Measurements from ENCODE around the gene GRK5.

Gene GRK5

DNA sequence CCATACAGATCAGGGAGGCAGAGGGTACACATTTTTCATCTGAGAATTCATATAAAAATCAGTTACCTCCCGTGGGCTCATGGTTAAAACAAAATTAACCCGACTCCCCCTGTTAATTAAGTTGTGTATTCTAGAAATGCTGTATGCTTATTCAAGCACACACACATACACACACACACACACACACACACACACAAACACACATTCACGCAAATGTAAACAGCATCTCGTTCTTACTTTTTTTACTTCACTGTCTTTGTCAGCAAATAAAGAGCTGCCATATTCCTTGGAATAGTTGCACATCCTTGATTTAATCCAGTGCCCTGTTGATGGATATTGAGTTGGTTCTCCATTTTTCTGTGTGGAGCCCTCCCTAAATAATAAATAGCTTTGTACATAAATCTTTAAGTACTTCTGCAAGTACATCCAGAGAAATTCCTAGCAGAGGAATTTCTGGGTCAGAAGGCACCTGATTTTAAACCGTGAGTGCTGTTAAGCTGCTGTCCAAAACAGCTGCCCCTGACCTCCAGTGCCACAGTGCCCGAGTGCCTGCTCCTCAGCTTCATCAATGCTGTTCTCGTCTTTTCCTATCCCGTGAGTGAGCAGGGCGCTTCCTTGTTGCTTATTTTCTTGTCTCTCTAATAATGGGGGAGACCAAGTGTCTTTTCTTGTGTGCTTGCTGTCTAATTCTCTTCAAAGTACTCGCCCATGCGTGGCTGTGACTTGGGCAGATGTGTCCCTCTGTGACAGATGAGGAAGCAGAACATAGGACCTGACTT, 217.9 kb downstream of the GRK5 start:
- Histone ChIP-seq H3K27me3 (no peaks in the 10 kb centered on the region), H3K9me3 (no peaks in the 10 kb centered on the region), H3K36me3 (peaks cover 5% of the 10 kb centered on the region), H3K4me1 (peaks cover 15% of the 10 kb centered on the region), H3K4me3 (ENCODE audit: low read depth, low read length) (no peak overlapping the region)
- no peak for DNase-seq
- TF ChIP-seq, protein P1, sequence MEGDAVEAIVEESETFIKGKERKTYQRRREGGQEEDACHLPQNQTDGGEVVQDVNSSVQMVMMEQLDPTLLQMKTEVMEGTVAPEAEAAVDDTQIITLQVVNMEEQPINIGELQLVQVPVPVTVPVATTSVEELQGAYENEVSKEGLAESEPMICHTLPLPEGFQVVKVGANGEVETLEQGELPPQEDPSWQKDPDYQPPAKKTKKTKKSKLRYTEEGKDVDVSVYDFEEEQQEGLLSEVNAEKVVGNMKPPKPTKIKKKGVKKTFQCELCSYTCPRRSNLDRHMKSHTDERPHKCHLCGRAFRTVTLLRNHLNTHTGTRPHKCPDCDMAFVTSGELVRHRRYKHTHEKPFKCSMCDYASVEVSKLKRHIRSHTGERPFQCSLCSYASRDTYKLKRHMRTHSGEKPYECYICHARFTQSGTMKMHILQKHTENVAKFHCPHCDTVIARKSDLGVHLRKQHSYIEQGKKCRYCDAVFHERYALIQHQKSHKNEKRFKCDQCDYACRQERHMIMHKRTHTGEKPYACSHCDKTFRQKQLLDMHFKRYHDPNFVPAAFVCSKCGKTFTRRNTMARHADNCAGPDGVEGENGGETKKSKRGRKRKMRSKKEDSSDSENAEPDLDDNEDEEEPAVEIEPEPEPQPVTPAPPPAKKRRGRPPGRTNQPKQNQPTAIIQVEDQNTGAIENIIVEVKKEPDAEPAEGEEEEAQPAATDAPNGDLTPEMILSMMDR (IDR thresholded peaks at IDR 0.05; ENCODE audit: low read depth, low read length), result no peak

DNA sequence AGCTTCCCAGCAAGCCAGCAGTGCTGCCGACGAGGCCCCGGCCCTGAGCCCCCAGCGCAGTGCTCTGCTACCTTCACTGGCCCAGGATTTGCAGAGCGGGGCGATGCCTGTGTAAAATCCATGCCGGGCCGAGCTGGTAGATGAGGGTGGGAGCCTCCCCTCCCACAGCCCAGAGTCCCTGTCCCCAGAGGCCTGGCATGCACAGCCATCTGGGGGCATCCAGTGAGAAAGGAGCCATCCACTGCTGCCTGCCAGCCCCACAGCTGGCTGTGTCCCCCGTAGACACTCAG, 218.5 kb downstream of the GRK5 start:
- no peak for DNase-seq
- TF ChIP-seq, protein P1 (IDR thresholded peaks at IDR 0.05; ENCODE audit: low read depth, low read length), result no peak
- no peaks in the 10 kb centered on the region for H3K27me3 ChIP-seq
- H3K4me1 ChIP-seq, result peaks cover 15% of the 10 kb centered on the region
- peaks cover 5% of the 10 kb centered on the region for H3K36me3 ChIP-seq
- no peak overlapping the region for H3K4me3 ChIP-seq (ENCODE audit: low read depth, low read length)
- no peaks in the 10 kb centered on the region for H3K9me3 ChIP-seq

DNA sequence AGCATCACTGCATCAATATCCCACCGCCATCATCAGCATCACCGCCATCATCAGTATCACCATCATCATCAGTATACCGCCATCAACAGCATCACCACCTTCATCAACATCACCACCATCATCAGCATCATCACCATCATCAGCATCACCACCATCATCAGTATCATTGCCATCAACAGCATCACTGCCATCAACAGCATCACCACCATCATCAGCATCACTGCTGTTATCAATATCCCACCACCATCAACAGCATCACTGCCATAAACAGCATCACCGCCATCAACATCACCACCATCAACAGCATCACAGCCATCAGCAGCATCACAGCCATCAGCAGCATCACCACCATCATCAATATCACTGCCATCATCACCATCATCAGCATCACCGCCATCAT, 219.3 kb downstream of the GRK5 start:
- TF ChIP-seq, protein P1 (IDR thresholded peaks at IDR 0.05; ENCODE audit: low read depth, low read length), result no peak
- Histone ChIP-seq H3K27me3 (no peaks in the 10 kb centered on the region), H3K36me3 (peaks cover 5% of the 10 kb centered on the region), H3K4me3 (ENCODE audit: low read depth, low read length) (no peak overlapping the region), H3K4me1 (peaks cover 7% of the 10 kb centered on the region), H3K9me3 (no peaks in the 10 kb centered on the region)
- DNase-seq, result no peak

DNA sequence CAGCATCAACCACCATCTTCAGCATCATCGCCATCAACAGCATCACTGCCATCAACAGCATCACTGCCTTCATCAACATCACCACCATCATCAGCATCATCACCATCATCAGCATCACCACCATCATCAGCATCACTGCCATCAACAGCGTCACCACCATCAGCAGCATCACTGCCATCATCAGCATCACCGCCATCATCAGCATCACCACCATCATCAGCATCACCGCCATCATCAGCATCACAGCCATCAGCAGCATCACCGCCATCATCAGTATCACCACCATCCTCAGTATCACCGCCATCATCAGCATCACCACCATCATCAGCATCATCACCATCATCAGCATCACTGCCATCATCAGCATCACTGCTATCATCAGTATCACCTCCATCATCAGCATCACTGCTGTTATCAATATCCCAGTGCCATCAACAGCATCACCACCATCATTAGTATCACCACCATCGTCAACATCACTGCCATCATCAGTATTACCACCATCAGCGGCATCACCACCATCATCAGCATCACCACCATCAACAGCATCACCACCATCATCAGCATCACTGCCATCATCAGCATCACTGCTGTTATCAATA, 220.0 kb downstream of the GRK5 start:
- H3K36me3 ChIP-seq, result peaks cover 5% of the 10 kb centered on the region
- TF ChIP-seq, protein P1 (IDR thresholded peaks at IDR 0.05; ENCODE audit: low read depth, low read length), result no peak
- no peak for DNase-seq
- H3K4me1 ChIP-seq, result peaks cover 3% of the 10 kb centered on the region
- H3K27me3 ChIP-seq, result no peaks in the 10 kb centered on the region
- no peaks in the 10 kb centered on the region for H3K9me3 ChIP-seq
- no peak overlapping the region for H3K4me3 ChIP-seq (ENCODE audit: low read depth, low read length)

DNA sequence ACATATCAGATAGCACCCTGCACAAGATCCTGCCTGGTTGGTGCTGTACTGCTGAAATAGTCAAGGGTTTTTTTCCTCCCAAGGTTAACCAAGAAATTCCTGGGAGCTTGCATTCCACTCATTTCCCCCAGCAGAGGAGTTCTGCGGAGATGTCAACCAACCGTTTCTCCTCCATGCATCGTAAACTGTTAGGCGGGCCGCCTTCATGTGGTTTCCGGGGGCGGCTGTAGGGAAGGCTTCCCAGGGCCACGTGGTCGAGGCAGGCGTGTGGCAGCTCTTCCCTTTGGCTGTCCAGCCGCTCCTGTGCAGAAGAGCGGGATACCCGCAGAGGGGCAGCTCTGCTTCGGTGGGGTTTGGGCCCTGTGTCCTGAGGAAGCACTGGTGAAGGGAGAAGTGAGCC, 221.4 kb downstream of the GRK5 start:
- TF ChIP-seq, protein P1 (IDR thresholded peaks at IDR 0.05; ENCODE audit: low read depth, low read length), result no peak
- Histone ChIP-seq H3K4me3 (ENCODE audit: low read depth, low read length) (no peak overlapping the region), H3K36me3 (peaks cover 5% of the 10 kb centered on the region), H3K4me1 (no peaks in the 10 kb centered on the region), H3K27me3 (no peaks in the 10 kb centered on the region), H3K9me3 (no peaks in the 10 kb centered on the region)
- DNase-seq, result no peak

DNA sequence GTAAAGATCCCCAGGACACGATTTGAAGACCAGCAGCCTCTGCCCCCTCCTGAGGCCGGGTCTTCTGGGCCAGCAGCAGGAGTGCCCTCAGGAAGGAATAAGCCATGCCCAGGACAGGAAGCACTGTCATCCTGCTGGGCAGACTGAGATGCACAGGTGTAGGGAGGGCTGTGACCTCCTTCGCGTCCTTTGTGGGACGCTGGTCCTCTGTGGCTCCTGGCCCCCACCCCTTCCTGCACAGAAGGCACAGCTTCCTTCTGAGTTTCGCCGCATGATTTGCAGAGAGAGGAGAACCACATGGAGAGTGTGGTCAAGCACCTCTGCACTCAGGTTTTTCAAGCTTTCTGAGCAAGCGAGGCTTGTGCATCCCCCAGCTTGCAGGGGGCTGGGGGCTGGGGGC, 222.4 kb downstream of the GRK5 start:
- H3K27me3 ChIP-seq, result no peaks in the 10 kb centered on the region
- DNase-seq, result no peak
- H3K9me3 ChIP-seq, result no peaks in the 10 kb centered on the region
- peaks cover 5% of the 10 kb centered on the region for H3K36me3 ChIP-seq
- TF ChIP-seq, protein P1 (IDR thresholded peaks at IDR 0.05; ENCODE audit: low read depth, low read length), result no peak
- no peaks in the 10 kb centered on the region for H3K4me1 ChIP-seq
- no peak overlapping the region for H3K4me3 ChIP-seq (ENCODE audit: low read depth, low read length)
